OCI-LY7 (cell line): Measurements from ENCODE around the gene RALB. TPM values are rescaled to one million over a fixed set of nuclear protein-coding genes. Genes with fewer than 3 reads are reported as not detected.

Experiments
- BruUV-seq: library from RNA; stranded (reverse); fragments of 400-500 nt; replicated peaks from 2 replicates; lab custom pipeline; 2021; lab: Mats Ljungman, UMichigan
- CTCF ChIA-PET: fragments of 300-600 bp; sonication (Branson Sonifier 250); formaldehyde crosslinking; loops from one replicate; lab custom pipeline; 2022; ENCODE audit warnings: antibody characterized with exemption; ENCODE audit not compliant: unreplicated experiment; lab: Charles Lee
- POLR2A ChIA-PET: fragments of 300-600 bp; sonication (Branson Sonifier 250); formaldehyde crosslinking; loops from one replicate; lab custom pipeline; 2022; ENCODE audit warnings: antibody characterized with exemption; lab: Charles Lee
- DNase-seq: peaks from one replicate; pipeline ENCODE4 v3.0.0-alpha.2; 2015; ENCODE audit warnings: low spot score
- H2AFZ ChIP-seq: fragments of 200-600 bp; sonication (generic), shearing (Covaris generic); 2 replicates; pipeline ENCODE4 v1.6.1; 2014; ENCODE audit warnings: mild to moderate bottlenecking, antibody characterized with exemption, low read length, moderate library complexity
- H3K27ac ChIP-seq: fragments of 200-600 bp; sonication (generic); 2 replicates; pipeline ENCODE4 v1.5.1; 2014; ENCODE audit warnings: mixed run types, low read depth, mild to moderate bottlenecking, moderate library complexity, low read length, inconsistent platforms; ENCODE audit not compliant: poor library complexity, severe bottlenecking
- H3K36me3 ChIP-seq: fragments of 200-600 bp; sonication (generic); 2 replicates; pipeline ENCODE4 v1.6.1; 2014; ENCODE audit warnings: mild to moderate bottlenecking, antibody characterized with exemption, low read length, moderate library complexity, mixed read lengths; ENCODE audit not compliant: insufficient read depth
- H3K4me1 ChIP-seq: fragments of 200-600 bp; sonication (generic); 2 replicates; pipeline ENCODE4 v1.5.1; 2014; ENCODE audit warnings: mild to moderate bottlenecking, low read length; ENCODE audit not compliant: insufficient read depth, poor library complexity, severe bottlenecking
- H3K4me2 ChIP-seq: fragments of 200-600 bp; sonication (generic); 2 replicates; pipeline ENCODE4 v1.6.1; 2014; ENCODE audit warnings: mild to moderate bottlenecking, low read length
- H3K4me3 ChIP-seq: fragments of 200-600 bp; sonication (generic); 2 replicates; pipeline ENCODE4 v1.5.1; 2014; ENCODE audit warnings: mild to moderate bottlenecking, low read depth, low read length; ENCODE audit not compliant: poor library complexity, severe bottlenecking
- H3K79me2 ChIP-seq: fragments of 200-600 bp; sonication (generic); 2 replicates; pipeline ENCODE4 v1.6.1; 2016; ENCODE audit warnings: low read depth, mild to moderate bottlenecking, low read length, moderate library complexity, mixed read lengths; ENCODE audit not compliant: insufficient read depth
- H3K9me2 ChIP-seq: fragments of 200-600 bp; sonication (generic); 2 replicates; pipeline ENCODE4 v1.6.1; 2016; ENCODE audit warnings: mild to moderate bottlenecking, low read length, mixed read lengths; ENCODE audit not compliant: insufficient read depth
- H3K9me3 ChIP-seq: fragments of 200-600 bp; sonication (generic); 2 replicates; pipeline ENCODE4 v1.6.1; 2014; ENCODE audit warnings: mild to moderate bottlenecking, mixed run types, low read length, mixed read lengths
- H4K20me1 ChIP-seq: fragments of 200-600 bp; sonication (generic); 2 replicates; pipeline ENCODE4 v1.6.1; 2014; ENCODE audit warnings: mild to moderate bottlenecking, antibody characterized with exemption, low read length, moderate library complexity, mixed read lengths; ENCODE audit not compliant: insufficient read depth
- EZH2phosphoT487 ChIP-seq: fragments of 200-600 bp; sonication (generic); IDR thresholded peaks from 2 replicates; pipeline ENCODE4 v1.6.1; 2018; ENCODE audit warnings: low read depth, borderline replicate concordance, mild to moderate bottlenecking, mixed run types, antibody characterized with exemption, low read length, moderate library complexity, mixed read lengths
- intact Hi-C: fragments of 100-400 bp; cut with micrococcal nuclease; formaldehyde crosslinking; loops from one replicate; pipeline ENCODE4 v1.10.0; 2022; ENCODE audit not compliant: unreplicated experiment
- total RNA-seq, 2 experiments: library from RNA; depleted of rRNA in 1 of 2; stranded (reverse); fragments of >200 nt in 1 of 2; shearing (Covaris generic) in 1 of 2; gene quantifications; 2 replicates each; pipeline ENCODE4 v1.2.3, GENCODE V29; 2014 to 2022
- TF ChIP-seq, protein P1 (sequence below): fragments of 200-600 bp; sonication (generic); conservative IDR thresholded peaks from 2 replicates; pipeline ENCODE4 v1.5.1; 2014; ENCODE audit warnings: mild to moderate bottlenecking, antibody characterized with exemption, low read length, moderate library complexity, mixed read lengths

The RALB gene
- total RNA-seq, 2 experiments from 2014 or later: 16.2 to 23.6 TPM

DNA sequence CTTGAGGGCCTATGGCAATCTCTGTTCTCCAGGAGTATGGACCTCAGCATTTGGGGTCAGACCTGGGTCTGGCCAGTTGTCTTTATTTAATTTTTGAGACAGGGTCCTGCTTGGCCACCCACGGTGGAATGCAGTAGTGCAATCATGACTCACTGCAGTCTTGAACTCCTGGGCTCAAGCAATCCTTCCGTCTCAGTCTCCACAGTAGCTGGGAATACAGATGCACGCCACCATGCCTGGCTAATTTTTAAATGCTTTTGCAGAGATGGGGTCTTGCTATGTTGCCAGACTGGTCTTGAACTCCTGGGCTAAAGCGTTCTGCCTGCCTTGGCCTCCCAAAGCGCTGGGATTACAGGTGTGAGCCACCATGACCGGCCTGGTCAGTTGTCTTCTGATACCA, 46.9 kb downstream of the RALB start:
- POLR2A ChIA-PET: interaction anchor here (1.1 to 1.5 kb wide), 2 partner anchors 14 kb away, joined by 3 read pairs; no protein-coding TSS in a partner anchor
- Histone ChIP-seq H2AFZ (no peak overlapping the region), H3K4me2 (no peak overlapping the region), H3K9me3 (no peaks in the 10 kb centered on the region), H3K4me1 (no peaks in the 10 kb centered on the region), H3K4me3 (no peak overlapping the region), H4K20me1 (no peaks in the 10 kb centered on the region), H3K36me3 (peaks cover under 1% of the 10 kb centered on the region; the same call in 1 of the 2 replicates), H3K79me2 (no peaks in the 10 kb centered on the region), H3K27ac (no peak overlapping the region), H3K9me2 (no peaks in the 10 kb centered on the region)
- intact Hi-C loops: no loop called here
- CTCF ChIA-PET: no interaction called here
- no TSS peak for BruUV-seq
- DNase-seq: no peak
- no peak for TF ChIP-seq EZH2phosphoT487

- H3K9me3 ChIP-seq: no peaks in the 10 kb centered on the region
- no peak for DNase-seq
- H3K4me2 ChIP-seq: no peak overlapping the region
- no peaks in the 10 kb centered on the region for H3K79me2 ChIP-seq
- POLR2A ChIA-PET: interaction anchor here (0.9 to 1.1 kb wide), 2 partner anchors 13 to 70 kb away, joined by 3 read pairs; no protein-coding TSS in a partner anchor
- intact Hi-C loops: no loop called here
- no peaks in the 10 kb centered on the region for H4K20me1 ChIP-seq
- H3K9me2 ChIP-seq: no peaks in the 10 kb centered on the region
- CTCF ChIA-PET: no interaction called here
- H3K4me1 ChIP-seq: no peaks in the 10 kb centered on the region
- H2AFZ ChIP-seq: no peak overlapping the region
- no peaks in the 10 kb centered on the region for H3K36me3 ChIP-seq
- H3K27ac ChIP-seq: no peak overlapping the region
- BruUV-seq: no TSS peak
- TF ChIP-seq, protein P1, sequence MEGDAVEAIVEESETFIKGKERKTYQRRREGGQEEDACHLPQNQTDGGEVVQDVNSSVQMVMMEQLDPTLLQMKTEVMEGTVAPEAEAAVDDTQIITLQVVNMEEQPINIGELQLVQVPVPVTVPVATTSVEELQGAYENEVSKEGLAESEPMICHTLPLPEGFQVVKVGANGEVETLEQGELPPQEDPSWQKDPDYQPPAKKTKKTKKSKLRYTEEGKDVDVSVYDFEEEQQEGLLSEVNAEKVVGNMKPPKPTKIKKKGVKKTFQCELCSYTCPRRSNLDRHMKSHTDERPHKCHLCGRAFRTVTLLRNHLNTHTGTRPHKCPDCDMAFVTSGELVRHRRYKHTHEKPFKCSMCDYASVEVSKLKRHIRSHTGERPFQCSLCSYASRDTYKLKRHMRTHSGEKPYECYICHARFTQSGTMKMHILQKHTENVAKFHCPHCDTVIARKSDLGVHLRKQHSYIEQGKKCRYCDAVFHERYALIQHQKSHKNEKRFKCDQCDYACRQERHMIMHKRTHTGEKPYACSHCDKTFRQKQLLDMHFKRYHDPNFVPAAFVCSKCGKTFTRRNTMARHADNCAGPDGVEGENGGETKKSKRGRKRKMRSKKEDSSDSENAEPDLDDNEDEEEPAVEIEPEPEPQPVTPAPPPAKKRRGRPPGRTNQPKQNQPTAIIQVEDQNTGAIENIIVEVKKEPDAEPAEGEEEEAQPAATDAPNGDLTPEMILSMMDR: no peak
- no peak for TF ChIP-seq EZH2phosphoT487
- no peak overlapping the region for H3K4me3 ChIP-seq
These were observed 47.7 kb downstream of the RALB start for GRCh38 chr2:120300385-120300784.

DNA sequence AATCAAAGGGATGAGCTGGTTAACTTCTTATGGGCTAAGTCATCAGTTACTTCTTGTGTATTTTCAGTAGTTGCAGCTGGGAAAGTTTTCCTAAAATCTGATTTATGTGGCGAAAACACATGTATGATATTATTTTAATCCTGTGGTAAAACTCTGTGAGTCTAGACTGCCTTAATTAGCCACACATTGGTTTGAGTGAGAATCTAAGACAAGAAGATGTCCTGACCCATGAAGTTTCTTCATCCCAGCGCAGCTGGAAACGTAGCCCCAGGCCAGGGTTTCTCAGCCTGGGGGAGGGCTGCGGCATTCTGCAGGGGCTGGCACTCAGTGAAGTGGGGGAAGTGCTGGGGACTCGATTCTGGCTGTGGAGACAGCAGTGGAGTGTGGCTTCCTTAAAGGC, 48.6 kb downstream of the RALB start:
- H3K27ac ChIP-seq: no peak overlapping the region
- H3K36me3 ChIP-seq: no peaks in the 10 kb centered on the region
- no peak overlapping the region for H3K4me2 ChIP-seq
- peaks cover 4% of the 10 kb centered on the region for H3K4me1 ChIP-seq
- ChIA-PET POLR2A (interaction anchor here (0.9 kb wide), 1 partner anchor 71 kb away, joined by 3 read pairs; no protein-coding TSS in a partner anchor), CTCF (no interaction called here)
- H3K79me2 ChIP-seq: no peaks in the 10 kb centered on the region
- H3K4me3 ChIP-seq: no peak overlapping the region
- H4K20me1 ChIP-seq: no peaks in the 10 kb centered on the region
- no peaks in the 10 kb centered on the region for H3K9me2 ChIP-seq
- no TSS peak for BruUV-seq
- no peak for TF ChIP-seq EZH2phosphoT487
- TF ChIP-seq, protein P1: no peak
- DNase-seq: no peak
- no peaks in the 10 kb centered on the region for H3K9me3 ChIP-seq
- intact Hi-C loops: no loop called here
- H2AFZ ChIP-seq: no peak overlapping the region
